ENCODE measurements around the gene GSC2.

The GSC2 gene

GRCh38 chr22:19142394-19142793, 7.7 kb downstream of the GSC2 start:
- in situ Hi-C loops (cut with MboI; ENCODE audit: low pct_unique_long_range_greater_than_20kb, low sequenced_read_pairs): no loop called here
- DNase-seq: no peak

DNA sequence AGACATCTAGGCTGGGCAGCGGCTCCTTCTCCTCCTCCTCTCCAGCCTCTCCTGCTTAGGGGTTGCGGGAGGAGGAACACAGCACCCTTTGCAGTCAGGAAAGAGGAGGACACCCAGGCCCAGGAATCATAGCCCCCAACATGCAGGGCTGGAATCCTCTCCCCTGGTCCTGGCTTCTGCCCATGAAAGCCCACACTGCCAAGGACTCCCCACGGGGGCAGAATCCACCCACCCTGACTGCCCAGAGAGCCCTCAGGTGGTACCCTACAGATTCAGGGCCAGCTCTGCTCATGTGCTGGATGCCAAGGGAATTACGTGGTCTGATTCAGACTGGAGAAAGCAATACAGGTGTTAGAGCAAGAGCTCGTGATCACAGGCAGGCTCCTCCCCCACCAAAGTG, 10.1 kb downstream of the GSC2 start:
- in situ Hi-C loops (cut with MboI; ENCODE audit: low pct_unique_long_range_greater_than_20kb, low sequenced_read_pairs): no loop called here
- DNase-seq: no peak

GRCh38 chr22:19139001-19139356, 11.1 kb downstream of the GSC2 start:
- in situ Hi-C loops (cut with MboI; ENCODE audit: low pct_unique_long_range_greater_than_20kb, low sequenced_read_pairs): no loop called here
- DNase-seq: no peak

DNA sequence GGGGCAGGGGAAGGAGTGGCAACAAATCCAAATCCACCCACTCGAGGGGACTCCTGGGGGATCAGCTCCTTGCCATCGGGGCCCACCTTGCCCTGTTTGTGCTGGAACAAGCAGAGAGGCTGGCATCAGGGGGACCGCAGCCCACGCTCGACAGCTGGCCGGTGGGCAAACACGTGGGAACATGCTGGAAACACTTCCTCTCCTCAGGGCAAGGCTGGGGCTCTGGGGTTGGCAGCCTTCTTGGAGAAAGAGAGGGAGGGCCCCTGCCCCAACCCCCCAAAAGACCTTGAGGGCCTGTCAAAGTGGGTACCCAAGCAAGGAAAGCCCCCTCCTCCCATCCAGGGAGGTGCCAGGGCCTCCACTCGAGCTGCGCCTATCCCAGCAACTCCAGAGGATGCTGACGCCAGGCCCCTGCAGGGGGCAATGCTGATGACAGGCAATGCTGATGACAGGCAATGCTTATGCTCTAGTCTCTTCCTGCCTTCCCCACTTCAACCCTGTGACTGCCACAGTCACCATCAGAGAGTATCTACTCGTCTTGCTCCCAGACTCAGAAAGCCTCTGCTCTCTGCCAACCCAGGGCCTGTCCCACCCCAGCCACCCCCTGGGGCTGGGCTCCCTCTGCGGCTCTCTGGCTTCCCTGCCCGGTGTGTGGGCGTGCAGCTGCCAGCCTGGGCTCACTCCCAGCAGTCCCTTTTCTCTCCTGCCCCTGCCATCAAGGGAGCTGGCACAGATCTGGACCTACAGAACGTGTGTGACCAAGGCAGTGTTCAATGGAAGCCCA, 11.7 kb downstream of the GSC2 start:
- no peak for DNase-seq
- in situ Hi-C loops (cut with MboI; ENCODE audit: low pct_unique_long_range_greater_than_20kb, low sequenced_read_pairs): no loop called here

DNA sequence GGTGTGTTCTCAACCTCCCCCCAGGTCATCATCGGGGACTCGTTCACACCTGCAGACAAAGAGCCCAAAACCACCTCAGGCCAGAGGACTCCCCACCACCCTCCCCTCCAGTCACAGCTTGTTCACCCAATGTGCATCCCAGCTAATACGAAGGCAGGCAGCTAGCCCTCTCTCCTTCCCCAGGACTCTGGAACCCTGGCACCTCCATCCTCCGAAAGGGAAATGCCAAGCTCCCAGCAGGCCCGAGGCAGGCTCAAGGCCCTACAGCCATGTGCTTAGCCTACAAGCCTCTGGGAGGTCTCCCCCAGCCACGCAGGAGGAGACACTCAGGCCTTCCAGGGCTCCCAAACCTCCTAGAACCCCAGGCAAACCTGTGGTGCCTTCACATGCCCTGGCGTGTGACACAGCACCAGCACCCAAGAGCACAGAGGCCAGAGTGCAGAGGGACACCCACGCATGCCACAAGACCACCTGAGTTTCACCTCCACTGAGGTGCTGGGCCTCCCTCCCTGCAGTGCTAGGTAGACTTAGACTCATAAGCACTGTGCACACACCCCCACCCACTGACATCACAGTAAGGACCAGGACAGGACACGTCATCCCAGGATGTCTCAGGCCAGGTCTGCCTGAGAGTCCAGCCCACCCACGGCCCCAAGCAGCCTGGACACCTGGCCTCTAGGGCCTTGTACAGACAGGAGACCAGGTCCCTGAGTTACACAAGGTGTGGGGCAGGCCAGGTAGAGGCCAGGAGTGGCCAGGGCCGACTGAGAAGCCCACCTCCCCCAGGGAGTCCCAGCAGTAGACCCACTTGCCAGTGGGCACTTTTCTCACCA, 12.5 kb downstream of the GSC2 start:
- in situ Hi-C loops (cut with MboI; ENCODE audit: low pct_unique_long_range_greater_than_20kb, low sequenced_read_pairs): no loop called here
- no peak for DNase-seq

DNA sequence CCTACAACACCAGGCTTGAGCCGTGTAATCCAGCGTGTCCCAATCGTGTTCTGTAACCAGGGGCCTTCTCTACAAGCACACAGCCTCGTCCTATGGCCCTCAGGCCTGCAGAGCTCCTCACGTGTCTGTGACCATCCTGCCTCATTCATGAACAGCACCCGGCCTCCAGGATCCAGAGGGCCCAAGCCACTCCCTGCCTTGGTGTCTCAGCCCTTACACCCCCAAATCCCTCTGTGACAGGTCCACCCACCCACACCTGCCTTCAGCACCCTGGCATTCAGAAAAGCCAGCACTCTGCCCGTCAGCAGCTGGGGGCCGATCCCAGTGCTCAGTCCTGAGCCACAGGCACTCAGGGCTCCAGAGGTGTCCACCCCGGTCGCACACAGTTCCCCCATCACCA, 13.2 kb downstream of the GSC2 start:
- in situ Hi-C loops (cut with MboI; ENCODE audit: low pct_unique_long_range_greater_than_20kb, low sequenced_read_pairs): no loop called here
- DNase-seq: no peak

DNA sequence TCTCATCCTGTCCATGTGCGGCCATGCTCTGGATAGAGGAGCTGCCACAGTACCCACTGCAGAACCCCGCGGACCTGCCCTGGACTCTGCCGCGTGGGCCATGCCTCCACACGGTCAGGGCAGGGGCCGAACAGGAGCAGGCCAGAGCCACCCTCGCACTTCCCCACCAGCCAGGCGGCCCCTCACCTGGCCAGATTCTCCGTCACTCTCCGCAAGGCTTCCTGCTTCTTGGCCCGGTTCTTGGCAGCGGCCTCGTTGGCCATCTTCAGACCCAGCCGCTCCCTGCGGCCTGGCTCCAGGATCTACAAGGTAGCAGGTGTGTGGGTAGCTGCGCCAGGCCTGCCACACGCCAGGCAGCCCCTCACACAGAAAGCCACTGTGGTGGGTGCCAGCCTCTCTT, 15.2 kb downstream of the GSC2 start:
- no peak for DNase-seq
- in situ Hi-C loops (cut with MboI; ENCODE audit: low pct_unique_long_range_greater_than_20kb, low sequenced_read_pairs): no loop called here

DNA sequence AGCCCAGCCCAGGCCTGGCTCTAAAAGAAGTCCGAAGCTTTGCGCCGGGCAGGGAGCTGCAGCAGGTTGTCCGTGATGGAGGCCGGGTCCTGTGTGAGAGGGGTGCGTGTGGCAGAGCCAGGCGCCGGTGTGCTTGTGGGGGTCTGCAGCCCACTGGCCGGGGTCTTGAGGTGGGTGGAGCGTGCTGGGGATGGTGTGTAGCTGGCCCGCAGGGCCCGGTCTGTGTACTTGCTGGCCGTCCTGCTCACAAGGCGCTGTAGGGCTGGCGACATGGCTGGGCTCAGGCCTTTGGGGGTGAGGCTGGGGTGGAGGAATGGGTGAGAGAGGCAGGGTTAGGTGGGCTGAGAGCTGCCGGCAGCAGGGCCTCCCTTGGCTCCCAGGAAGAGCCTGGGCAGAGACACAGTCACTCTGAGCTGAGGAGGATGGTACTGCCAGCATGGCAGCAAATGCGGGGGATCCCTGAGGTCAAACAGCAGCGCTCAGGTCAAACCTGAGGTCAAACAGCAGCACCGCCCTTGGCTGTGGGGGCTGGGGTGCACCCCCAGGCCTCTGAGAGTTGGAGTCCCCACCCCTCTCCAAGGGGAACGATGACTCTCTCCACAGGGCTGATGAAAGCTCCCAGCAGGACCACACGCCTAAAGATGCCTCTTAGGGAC, 15.8 kb downstream of the GSC2 start:
- in situ Hi-C loops (cut with MboI; ENCODE audit: low pct_unique_long_range_greater_than_20kb, low sequenced_read_pairs): no loop called here

GRCh38 chr22:19133561-19133960, 16.5 kb downstream of the GSC2 start:
- DNase-seq: no peak
- in situ Hi-C loops (cut with MboI; ENCODE audit: low pct_unique_long_range_greater_than_20kb, low sequenced_read_pairs): no loop called here

More for the DNA sequence above, 15.8 kb downstream of the GSC2 start:
- DNase-seq: no peak

DNA sequence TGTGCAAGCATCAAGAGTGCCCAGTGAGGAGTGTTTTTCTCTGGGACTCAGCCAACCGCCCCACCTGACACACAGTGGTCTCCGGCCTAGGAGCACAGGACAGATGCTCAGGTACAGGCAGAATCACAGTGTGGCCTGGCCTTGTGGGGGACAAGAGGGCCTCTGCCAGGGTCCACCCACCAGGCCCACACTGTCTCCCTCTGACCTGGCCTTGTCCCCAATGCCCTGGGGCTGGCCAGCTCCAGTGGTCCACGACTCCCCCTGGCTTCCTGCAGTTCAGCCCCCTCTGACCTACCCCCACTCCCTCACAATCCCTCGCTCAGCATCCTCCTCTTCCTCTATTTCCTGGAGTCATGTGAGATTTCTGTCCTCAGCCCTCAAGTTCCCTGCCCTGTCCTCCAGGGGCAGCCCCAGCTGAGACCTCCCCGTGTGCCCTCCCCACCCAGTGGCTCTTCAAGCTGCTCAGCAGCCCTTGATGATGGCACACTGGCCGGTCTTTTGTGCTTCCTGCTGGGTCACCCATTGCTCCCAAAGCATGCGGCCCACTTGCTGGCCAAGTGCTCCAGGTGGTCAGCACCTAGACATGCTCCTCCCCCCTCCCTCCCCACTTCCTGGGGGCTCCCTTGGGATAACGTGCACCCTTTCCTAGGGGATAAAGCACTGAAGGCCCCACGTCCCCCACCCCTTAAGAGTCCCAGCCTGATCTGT, 17.2 kb downstream of the GSC2 start:
- in situ Hi-C loops (cut with MboI; ENCODE audit: low pct_unique_long_range_greater_than_20kb, low sequenced_read_pairs): no loop called here
- DNase-seq: no peak

DNA sequence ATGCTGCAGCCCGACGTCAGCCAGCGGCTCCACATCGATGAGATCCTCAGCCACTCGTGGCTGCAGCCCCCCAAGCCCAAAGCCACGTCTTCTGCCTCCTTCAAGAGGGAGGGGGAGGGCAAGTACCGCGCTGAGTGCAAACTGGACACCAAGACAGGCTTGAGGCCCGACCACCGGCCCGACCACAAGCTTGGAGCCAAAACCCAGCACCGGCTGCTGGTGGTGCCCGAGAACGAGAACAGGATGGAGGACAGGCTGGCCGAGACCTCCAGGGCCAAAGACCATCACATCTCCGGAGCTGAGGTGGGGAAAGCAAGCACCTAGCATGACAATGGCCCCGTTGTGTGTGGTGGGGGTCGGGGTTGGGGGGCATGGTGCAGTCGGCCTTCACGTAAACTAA, 17.9 kb downstream of the GSC2 start:
- no peak for DNase-seq
- in situ Hi-C loops (cut with MboI; ENCODE audit: low pct_unique_long_range_greater_than_20kb, low sequenced_read_pairs): no loop called here

DNA sequence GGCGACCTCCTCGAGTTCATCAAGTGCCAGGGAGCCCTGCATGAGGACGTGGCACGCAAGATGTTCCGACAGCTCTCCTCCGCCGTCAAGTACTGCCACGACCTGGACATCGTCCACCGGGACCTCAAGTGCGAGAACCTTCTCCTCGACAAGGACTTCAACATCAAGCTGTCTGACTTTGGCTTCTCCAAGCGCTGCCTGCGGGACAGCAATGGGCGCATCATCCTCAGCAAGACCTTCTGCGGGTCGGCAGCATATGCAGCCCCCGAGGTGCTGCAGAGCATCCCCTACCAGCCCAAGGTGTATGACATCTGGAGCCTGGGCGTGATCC, 18.4 kb downstream of the GSC2 start:
- in situ Hi-C loops (cut with MboI; ENCODE audit: low pct_unique_long_range_greater_than_20kb, low sequenced_read_pairs): no loop called here
- DNase-seq: no peak

- in situ Hi-C loops (cut with MboI; ENCODE audit: low pct_unique_long_range_greater_than_20kb, low sequenced_read_pairs): no loop called here
- no peak for DNase-seq
Observed at GRCh38 chr22:19130959-19131684, 19.0 kb downstream of the GSC2 start, which contains the start of gene TSSK2. TSSK2 (plus strand) TSS chr22:19131308; CDS start chr22:19131400, 92 bp downstream.

GRCh38 chr22:19129871-19130270, 20.2 kb downstream of the GSC2 start:
- DNase-seq: no peak
- in situ Hi-C loops (cut with MboI; ENCODE audit: low pct_unique_long_range_greater_than_20kb, low sequenced_read_pairs): no loop called here

DNA sequence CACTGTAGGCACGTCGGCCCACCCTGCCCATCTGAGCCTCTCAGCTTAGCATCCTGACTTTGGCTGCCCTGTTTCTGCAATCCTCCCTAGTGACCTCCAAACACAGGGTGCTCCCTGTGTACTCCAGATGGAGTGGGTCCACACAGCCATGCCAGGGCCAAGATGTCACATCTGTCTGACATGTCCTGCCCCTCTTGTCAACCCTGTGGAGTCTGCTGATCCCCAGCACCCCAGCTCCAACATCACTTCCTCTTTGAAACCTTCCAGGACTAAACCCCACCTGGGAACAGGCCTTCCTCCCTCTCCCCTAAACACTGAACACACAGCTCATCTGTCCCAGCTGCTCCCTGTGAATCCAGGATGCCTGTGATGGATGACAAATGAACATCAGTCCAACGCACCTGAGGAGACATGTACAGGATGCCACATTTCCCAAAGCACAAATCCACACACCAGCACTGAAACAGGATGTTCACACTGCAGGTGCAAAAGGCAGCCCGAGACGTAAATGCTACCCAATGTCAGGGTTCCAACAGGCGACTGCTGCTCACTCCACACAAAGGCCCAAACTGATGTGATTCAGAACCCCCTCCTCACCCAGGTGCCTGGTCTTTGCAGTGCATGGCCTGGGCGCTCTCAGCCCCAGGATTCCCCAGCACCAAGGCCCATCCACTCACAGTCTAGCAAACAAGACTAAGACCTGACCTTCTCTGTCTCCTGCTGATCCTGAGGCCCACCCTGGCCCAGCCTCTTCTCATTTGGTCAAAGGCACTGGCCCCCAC, 21.0 kb downstream of the GSC2 start:
- in situ Hi-C loops (cut with MboI; ENCODE audit: low pct_unique_long_range_greater_than_20kb, low sequenced_read_pairs): no loop called here
- no peak for DNase-seq

DNA sequence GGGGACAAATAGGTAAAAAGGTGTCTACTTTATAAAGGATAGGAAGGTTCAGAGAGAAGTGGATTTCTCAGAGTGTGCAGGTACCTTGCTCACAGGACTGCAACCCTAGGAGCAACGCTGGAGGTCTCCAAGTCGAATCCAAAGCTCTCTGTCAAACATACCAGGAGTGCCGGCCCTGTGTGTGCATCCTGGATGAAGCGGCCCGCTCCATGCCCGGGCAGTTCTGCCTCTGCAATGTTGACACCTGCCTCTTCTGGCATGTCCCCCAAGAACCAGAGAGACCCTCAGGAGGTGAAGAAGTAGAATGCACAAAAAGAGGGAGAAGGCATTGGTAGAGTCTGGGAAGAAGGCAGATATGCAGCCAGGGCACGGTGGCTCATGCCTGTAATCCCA, 22.1 kb downstream of the GSC2 start:
- no peak for DNase-seq
- in situ Hi-C loops (cut with MboI; ENCODE audit: low pct_unique_long_range_greater_than_20kb, low sequenced_read_pairs): no loop called here

- in situ Hi-C loops (cut with MboI; ENCODE audit: low pct_unique_long_range_greater_than_20kb, low sequenced_read_pairs): no loop called here
- no peak for DNase-seq
Observed at GRCh38 chr22:19127329-19128008, 22.6 kb downstream of the GSC2 start.
